Measurements from ENCODE around the gene OAS2. TPM values are rescaled to one million over a fixed set of nuclear protein-coding genes. Genes with fewer than 3 reads are reported as not detected.

The OAS2 gene
- total and polyA plus RNA-seq, 9 donors = 1.1 to 2.9 (median 2.1) TPM

GRCh38 chr12:113061061-113061694, 82.9 kb downstream of the OAS2 start:
- Histone ChIP-seq H3K27ac (ENCODE audit: low read length) (no peak overlapping the region), H3K4me1 (ENCODE audit: control insufficient read depth, insufficient read depth, low read length) (no peaks in the 10 kb centered on the region), H3K9me3 (replicated peaks; ENCODE audit: control insufficient read depth, low read depth, low read length) (no peaks in the 10 kb centered on the region), H3K27me3 (ENCODE audit: control insufficient read depth, insufficient read depth, low read length) (peaks cover 52% of the 10 kb centered on the region), H3K4me3 (ENCODE audit: low read length) (no peak overlapping the region), H3K36me3 (ENCODE audit: control insufficient read depth, insufficient read depth, low read length) (no peaks in the 10 kb centered on the region)
- no peak for DNase-seq
- whole genome bisulfite sequencing (ENCODE audit: insufficient coverage) = 59% methylated on average over 6 of the region's 10 CpGs

Other genes with a start within 250 kb of the OAS2 start
- gene RPH3A, start 186.8 kb upstream of the OAS2 start, total RNA-seq = not detected
- gene RPH3A, start 186.8 kb upstream of the OAS2 start, polyA plus RNA-seq (ENCODE audit: insufficient read depth in 1 of 8, insufficient read length in 8 of 8, low replicate concordance in 1 of 8) = under 1 TPM in 1 of 8 donors, not detected in 7; 0.28 TPM
- 3.6 TPM for gene OAS1, start 71.6 kb upstream of the OAS2 start, total RNA-seq
- gene OAS1, start 71.6 kb upstream of the OAS2 start, polyA plus RNA-seq (ENCODE audit: insufficient read depth in 1 of 8, insufficient read length in 8 of 8, low replicate concordance in 1 of 8) = 1 to 10 TPM; 1.9 to 3.9 (median 3.2) TPM
- gene OAS3, start 40.0 kb upstream of the OAS2 start, total RNA-seq = 4.7 TPM
- gene OAS3, start 40.0 kb upstream of the OAS2 start, polyA plus RNA-seq (ENCODE audit: insufficient read depth in 1 of 8, insufficient read length in 8 of 8, low replicate concordance in 1 of 8) = 1 to 10 TPM; 5.3 to 7.6 (median 6.6) TPM
- gene DTX1, start 78.2 kb downstream of the OAS2 start, total RNA-seq = 2.2 TPM
- 1 to 10 TPM; 1.7 to 5.4 (median 3.7) TPM for gene DTX1, start 78.2 kb downstream of the OAS2 start, polyA plus RNA-seq (ENCODE audit: insufficient read depth in 1 of 8, insufficient read length in 8 of 8, low replicate concordance in 1 of 8)
- 0.04 TPM for gene RASAL1, start 157.2 kb downstream of the OAS2 start, total RNA-seq
- under 1 TPM in 6 of 8 donors, not detected in 2; 0.04 to 0.17 (median 0.09) TPM for gene RASAL1, start 157.2 kb downstream of the OAS2 start, polyA plus RNA-seq (ENCODE audit: insufficient read depth in 1 of 8, insufficient read length in 8 of 8, low replicate concordance in 1 of 8)
- not detected for gene CFAP73, start 171.2 kb downstream of the OAS2 start, total RNA-seq
- under 1 TPM in 6 of 8 donors, not detected in 2; 0.16 to 0.47 (median 0.18) TPM for gene CFAP73, start 171.2 kb downstream of the OAS2 start, polyA plus RNA-seq (ENCODE audit: insufficient read depth in 1 of 8, insufficient read length in 8 of 8, low replicate concordance in 1 of 8)
- 20.7 TPM for gene DDX54, start 207.0 kb downstream of the OAS2 start, total RNA-seq
- 10 to 100 TPM; 63.1 to 80.8 (median 73.2) TPM for gene DDX54, start 207.0 kb downstream of the OAS2 start, polyA plus RNA-seq (ENCODE audit: insufficient read depth in 1 of 8, insufficient read length in 8 of 8, low replicate concordance in 1 of 8)
- 12.7 TPM for gene RITA1, start 207.2 kb downstream of the OAS2 start, total RNA-seq
- 10 to 100 TPM in 4 of 8 donors, 1 to 10 TPM in 4; 9.3 to 11.7 (median 10.0) TPM for gene RITA1, start 207.2 kb downstream of the OAS2 start, polyA plus RNA-seq (ENCODE audit: insufficient read depth in 1 of 8, insufficient read length in 8 of 8, low replicate concordance in 1 of 8)
- 17.1 TPM for gene TPCN1, start 242.9 kb downstream of the OAS2 start, total RNA-seq
- 10 to 100 TPM; 20.0 to 46.1 (median 34.0) TPM for gene TPCN1, start 242.9 kb downstream of the OAS2 start, polyA plus RNA-seq (ENCODE audit: insufficient read depth in 1 of 8, insufficient read length in 8 of 8, low replicate concordance in 1 of 8)